Measurements from ENCODE around the gene PRKN.

GRCh38 chr6:162497389-162497788 is 230.2 kb downstream of the PRKN start:
- TF ChIP-seq CTCF (IDR thresholded peaks at IDR 0.05; ENCODE audit: low read depth, low read length): no peak
- no peak for TF ChIP-seq EZH2phosphoT487 (IDR thresholded peaks at IDR 0.05; ENCODE audit: low read depth)

All from OCI-LY3 (cell line).